Measurements from ENCODE around the gene QKI.
"Not testable (repeated sequence)": the region's sequence is repeated elsewhere in the genome, so short reads cannot be mapped to it uniquely, and the experiment has no call there.

Gene QKI

GRCh38 chr6:163415620-163416556 is 1.4 kb downstream of the QKI start:
- no peak for DNase-seq

GRCh38 chr6:163416557-163417253 is 2.2 kb downstream of the QKI start:
- no peak for DNase-seq

GRCh38 chr6:163417595-163417994 is 3.1 kb downstream of the QKI start:
- DNase-seq, result no peak

DNA sequence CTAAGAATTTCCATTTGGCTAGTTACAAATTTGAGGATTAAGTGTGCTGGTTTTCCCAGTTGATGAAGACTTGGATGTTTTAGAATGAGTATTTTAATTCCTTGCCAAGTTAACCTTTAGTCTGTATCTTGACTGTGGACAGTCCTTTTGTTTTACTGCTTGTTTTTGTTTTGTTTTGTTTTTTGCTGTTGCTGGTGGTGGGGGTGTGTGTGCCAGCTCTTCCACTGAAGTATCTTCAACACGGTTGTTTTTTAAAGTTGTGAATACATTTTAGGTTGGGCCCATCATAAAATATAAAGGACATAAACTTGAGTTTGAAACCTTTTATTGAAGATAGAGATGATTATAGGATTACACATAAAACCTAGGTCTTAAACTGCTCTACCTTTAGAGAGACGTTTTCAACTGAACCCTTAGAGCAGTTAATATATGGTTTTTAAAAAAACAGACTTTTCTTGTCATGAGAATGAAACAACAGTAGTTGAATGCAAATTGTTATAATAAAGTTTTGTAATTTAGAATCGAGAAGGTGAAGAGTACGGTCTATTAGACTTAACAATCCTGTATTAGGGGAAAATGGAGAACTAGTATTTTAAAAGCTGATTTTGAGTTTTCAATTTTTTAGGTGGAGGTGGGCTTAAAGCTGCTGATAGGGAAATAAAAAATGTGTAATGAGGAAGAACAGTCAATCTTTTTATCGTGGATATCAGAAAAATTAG is 4.0 kb downstream of the QKI start:
- no peak for DNase-seq

DNA sequence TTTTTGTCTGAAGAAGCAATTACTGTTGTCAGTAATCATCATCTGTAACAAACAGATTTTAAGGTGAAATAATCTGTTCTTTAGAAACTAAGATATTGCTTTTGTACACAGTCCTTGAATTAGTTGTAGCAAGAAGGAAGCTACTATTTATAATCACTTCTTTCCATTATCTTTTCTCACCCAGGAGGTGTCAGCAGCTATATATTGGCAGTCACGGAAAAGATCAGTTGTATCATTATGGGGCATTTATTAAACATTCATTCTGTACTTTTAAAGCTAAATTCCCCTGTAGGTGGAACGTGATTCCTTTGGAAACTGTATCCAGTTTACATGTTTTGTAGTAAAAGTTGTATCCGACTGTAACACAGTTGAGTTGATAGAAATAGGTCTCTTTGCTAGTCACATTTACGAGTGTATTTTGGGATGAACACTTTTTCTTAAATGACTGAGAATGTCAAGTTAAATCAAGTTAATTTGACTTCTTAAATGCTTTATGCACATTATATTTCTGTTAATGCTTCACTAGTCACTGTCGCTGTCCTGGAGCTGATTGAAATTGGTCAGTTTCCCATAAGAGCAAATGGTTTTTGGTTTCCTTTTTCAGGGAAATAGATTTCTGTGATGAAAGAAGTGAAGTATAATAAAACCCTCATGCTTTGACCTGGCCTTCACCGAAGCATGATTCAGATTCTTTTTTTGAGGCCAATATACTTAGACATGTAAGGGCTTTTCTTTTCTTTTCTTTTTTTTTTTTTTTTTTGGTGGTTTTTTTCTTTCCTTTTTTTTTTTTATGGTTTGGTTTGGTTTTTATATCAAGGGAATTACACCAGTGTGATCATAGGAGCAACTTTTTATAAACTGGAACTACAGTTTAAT is 5.1 kb downstream of the QKI start:
- no peak for DNase-seq

DNA sequence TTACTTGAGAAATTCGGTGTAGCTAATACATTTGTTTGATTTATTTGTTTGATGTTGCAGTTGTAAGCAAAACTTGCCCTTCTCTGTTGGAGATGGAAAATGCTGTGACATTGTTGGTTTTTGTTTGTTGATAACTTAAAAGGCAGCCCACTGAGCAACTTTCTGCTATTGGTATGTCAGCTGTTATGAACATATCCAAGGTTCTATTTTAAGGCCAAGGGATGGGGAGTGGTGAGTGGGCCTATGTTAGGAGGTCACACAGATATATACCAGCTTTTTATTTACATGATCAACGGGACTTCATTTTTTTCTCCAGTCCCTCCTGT is 5.7 kb downstream of the QKI start:
- no peak for DNase-seq

DNA sequence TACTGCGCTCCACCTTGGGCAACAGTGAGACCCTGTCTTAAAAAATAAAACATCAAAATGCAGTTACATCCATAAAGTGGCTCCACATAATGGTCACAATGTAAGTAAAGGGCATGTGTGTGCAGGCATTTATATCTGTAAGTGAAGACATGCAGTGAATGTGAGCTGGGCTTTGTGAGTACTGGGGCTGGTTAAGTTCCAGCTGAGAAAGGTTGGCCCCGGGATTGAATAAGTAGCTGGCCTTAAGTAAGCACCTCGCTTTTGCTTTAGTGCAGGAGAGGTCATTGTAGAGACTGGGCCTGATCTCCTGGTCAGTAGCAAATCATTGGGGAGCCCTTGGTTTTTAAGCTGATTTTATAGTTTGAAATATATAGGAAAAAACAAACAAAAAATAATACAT is 8.0 kb downstream of the QKI start:
- no peak for DNase-seq

GRCh38 chr6:163423696-163424095 is 9.2 kb downstream of the QKI start:
- DNase-seq, result no peak

GRCh38 chr6:163427498-163428254 is 13.2 kb downstream of the QKI start:
- DNase-seq, result no peak

DNA sequence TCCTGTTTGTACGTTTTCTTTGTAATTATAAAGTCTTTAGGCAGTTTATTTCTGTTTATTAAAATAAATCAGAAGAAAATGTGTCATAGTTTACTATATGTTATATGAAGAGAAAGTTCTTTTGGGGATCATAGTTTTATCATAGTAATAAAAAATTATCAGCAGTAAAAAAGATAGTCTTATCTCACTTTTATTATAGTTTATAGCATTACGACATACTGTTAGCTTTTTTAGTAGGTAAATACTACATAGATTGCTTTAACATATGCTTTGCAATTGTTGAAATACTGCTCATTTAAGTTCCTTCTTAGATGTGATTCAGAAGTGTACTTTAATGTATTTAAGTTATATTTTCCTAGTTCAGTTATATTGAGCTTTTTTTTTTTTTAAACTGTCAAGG is 13.9 kb downstream of the QKI start:
- DNase-seq, result no peak

DNA sequence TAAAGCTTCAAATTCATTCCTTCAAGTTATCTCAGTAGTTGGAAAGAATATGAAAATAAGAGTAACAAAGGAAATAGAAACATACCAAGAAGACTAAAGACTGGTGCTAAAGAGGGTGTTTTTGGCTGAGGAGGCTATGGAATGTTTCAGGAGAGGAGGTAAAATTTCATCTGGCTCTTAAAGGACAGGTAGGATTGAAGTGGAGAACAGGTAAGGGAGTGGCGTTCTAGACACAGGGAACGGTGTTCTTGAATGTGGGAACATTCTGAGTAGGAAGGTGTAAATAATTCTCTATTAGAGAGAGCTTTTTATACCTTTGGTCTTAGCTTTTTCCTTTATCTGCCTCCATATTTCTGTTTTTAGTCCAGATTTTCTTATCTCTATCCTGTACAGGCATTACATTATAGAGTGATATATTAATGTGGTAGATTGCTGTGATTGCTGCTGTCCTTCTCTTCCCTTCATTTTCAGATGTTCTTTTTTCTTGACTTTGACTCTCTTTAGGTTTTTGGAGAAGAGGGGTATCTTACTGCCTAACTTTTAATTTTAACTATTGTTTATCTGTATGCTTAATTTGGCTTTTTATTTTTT is 15.4 kb downstream of the QKI start:
- no peak for DNase-seq

- no peak for DNase-seq
These were observed 17.8 kb downstream of the QKI start for GRCh38 chr6:163432300-163432699.

GRCh38 chr6:163433486-163433885 is 19.0 kb downstream of the QKI start:
- DNase-seq, result not testable (repeated sequence)

DNA sequence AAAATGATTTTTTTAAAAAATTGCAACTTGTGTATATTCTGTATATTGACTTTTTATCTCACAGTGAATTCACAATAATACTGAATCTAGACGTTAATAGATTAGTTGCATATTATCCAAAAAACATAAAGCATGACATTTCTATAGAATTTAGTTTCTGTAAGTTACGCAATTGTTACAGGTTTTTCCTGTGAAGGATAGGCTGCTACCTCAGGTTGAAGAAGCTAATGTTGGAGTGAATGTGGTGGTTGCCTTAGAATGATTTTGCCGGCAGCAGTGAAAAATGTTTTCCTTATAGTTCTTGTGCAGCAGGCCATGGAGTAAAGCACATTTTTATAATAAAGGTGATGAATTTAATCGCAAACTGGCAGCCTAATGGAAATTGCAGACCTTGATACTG is 20.5 kb downstream of the QKI start:
- DNase-seq, result no peak

DNA sequence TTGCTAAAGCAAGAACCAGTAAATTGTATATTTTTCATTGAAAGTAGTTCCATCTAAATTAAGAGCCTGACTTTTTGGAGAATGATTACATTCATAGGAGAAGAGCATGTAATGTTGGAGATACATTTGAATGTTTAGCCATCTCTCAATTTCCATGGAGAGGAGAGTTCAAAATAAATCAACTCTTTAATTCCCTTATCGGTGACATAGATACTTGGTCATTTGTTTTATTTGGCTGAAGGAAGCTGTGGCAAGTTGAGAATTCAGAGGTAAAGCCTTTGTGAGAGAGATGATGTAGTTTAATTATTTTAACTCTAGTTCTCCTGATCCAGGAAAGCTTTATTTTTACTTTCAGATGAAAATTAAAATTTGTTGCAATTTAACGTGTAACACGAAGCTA is 22.3 kb downstream of the QKI start:
- no peak for DNase-seq

GRCh38 chr6:163437466-163437865 is 22.9 kb downstream of the QKI start:
- DNase-seq, result no peak

- DNase-seq, result no peak
These were observed 23.9 kb downstream of the QKI start for GRCh38 chr6:163438298-163438939.

DNA sequence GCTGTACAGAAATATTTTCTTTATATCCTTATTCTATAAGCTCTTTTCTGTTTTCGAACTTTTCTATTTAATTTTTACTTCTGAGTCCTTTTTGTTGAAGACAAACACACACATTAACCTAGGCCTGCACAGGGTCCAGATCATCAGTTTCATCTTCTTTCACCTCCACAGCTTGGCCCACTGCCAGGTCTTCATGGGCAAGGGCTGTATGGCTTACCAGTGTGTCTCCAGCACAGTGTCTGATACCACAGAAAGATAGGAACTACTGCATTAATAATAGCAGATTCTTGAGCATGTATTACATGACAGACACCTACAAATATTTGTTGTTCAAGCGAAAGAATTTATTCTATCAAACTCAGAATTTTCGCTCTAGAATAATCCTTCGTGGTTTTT is 24.4 kb downstream of the QKI start:
- no peak for DNase-seq

- not testable (repeated sequence) for DNase-seq
These were observed 24.9 kb downstream of the QKI start for GRCh38 chr6:163439390-163439789.

DNA sequence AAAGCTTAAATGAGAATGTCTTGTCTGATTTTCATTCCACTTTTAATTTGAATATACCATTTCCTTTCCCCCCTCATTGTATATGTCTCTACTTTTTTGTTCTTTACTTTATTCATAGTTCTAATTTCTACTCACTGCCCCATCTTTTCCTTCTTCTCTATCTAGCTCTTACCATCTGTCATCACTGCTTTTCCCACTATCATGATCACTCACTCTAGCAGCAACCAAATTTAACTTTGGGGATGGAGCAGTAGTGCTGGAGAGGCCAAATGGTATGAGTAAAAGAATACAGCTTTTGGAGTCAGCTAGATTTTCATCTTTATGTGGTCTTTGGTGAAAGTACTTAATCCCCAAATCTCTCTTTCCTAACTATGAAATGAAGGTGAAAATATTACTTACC is 25.5 kb downstream of the QKI start:
- no peak for DNase-seq

DNA sequence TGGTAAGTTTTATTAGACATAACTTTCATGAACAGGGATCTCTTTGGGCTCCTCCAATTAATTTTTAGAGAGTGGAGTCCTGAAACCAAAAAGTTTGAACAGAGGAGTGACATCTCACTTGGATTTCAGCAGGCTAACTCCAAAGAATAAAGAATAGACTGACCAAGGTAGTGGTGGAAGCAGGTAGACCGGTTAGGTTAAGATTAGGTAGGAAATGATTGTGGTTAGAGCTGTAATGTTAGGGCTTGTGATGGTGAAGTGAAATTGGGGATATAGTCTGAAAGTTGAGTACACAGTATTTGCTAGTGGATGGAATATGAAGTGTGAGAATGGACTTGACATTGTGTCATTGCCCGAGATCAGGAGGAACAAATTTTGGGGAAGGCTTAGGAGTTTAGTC is 27.8 kb downstream of the QKI start:
- DNase-seq, result no peak

Measured in NCI-H1417 treated with DMSO at 0.1 percent for 48 hours (cell line).